Breast epithelium (tissue), 4 donors: ENCODE results near the gene MED31. TPM values are rescaled to one million over a fixed set of nuclear protein-coding genes. Genes with fewer than 3 reads are reported as not detected.

Source experiments
- DNase-seq, 2 donors: peaks; one replicate each; pipeline ENCODE4 v3.0.0-alpha.2; 2019; ENCODE audit warnings: low spot score in 2 of 2
- H3K27ac ChIP-seq, 2 donors: fragments of 200-600 bp; sonication (generic) in 1 of 2; one replicate each; pipeline ENCODE4 v1.5.1; 2016 to 2019; ENCODE audit warnings: mild to moderate bottlenecking in 1 of 2
- H3K27me3 ChIP-seq, 2 donors: fragments of 200-600 bp; sonication (generic) in 1 of 2; one replicate each; pipeline versions ENCODE4 v1.5.1 to v1.6.0; 2017 to 2019; ENCODE audit warnings: control low read depth in 1 of 2, mild to moderate bottlenecking in 1 of 2
- H3K36me3 ChIP-seq: fragments of 200-600 bp; one replicate; pipeline ENCODE4 v1.5.1; 2019
- H3K4me1 ChIP-seq, 2 donors: fragments of 200-600 bp; sonication (generic); one replicate each; pipeline ENCODE4 v1.5.1; 2016 to 2019; ENCODE audit warnings: control low read depth in 1 of 2
- H3K4me3 ChIP-seq, 3 donors: fragments of 200-600 bp; sonication (generic); 1 replicate in 2 of 3; 2 replicates in 1 of 3; pipeline ENCODE4 v1.5.1; 2016 to 2019; ENCODE audit warnings: mild to moderate bottlenecking in 3 of 3, moderate library complexity in 2 of 3
- H3K9me3 ChIP-seq, 2 donors: fragments of 200-600 bp; sonication (generic) in 1 of 2; one replicate each; pipeline ENCODE4 v1.5.1; 2016 to 2019; ENCODE audit warnings: control low read depth in 1 of 2
- POLR2A ChIP-seq: fragments of 450-650 bp; IDR thresholded peaks from one replicate; pipeline ENCODE4 v1.6.1; 2016; ENCODE audit warnings: antibody characterized with exemption, mild to moderate bottlenecking, moderate library complexity
- POLR2AphosphoS5 ChIP-seq, 3 donors: sonication (generic); formaldehyde crosslinking; IDR thresholded peaks; one replicate each; pipeline ENCODE4 v1.6.1; 2017; ENCODE audit warnings: antibody characterized with exemption in 3 of 3
- intact Hi-C: fragments of 100-400 bp; cut with DNase I; formaldehyde crosslinking; loops from one replicate; pipeline ENCODE4 v1.15.1; 2023; ENCODE audit warnings: low total_unique reads
- total RNA-seq, 3 donors: library from RNA; depleted of rRNA; stranded (reverse); fragments of >200 nt; gene quantifications; one replicate each; pipeline ENCODE4 v1.1.0, GENCODE V29; 2016
- TF ChIP-seq, protein P1 (sequence below), 3 donors: fragments of 450-650 bp; IDR thresholded peaks; one replicate each; pipeline ENCODE4 v1.5.1; 2016 to 2017; ENCODE audit warnings: antibody characterized with exemption in 3 of 3, mild to moderate bottlenecking in 3 of 3, moderate library complexity in 3 of 3

MED31 gene
- total RNA-seq, 3 donors from 2014 or later = 5.4 to 13.4 (median 12.9) TPM

DNA sequence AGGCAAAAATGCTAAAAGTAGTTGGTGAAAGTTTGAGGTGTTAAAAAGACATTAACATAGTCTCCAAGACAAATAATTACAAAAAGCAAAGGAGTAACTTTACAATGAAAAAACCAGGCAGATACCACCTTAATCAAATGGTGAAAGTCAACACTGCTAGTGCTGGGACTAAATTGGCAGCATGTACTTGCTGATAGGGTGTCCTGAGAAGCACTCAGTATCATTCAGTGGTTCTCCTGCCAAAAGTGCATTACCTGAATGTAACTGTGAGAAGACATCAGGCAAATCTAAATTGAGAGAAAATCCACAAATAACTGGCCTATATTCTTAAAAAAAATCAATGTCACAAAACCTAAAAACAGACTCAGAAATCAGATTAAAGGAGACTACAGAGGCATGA, 18.9 kb downstream of the MED31 start:
- no peak for DNase-seq
- intact Hi-C loops = no loop called here
- TF ChIP-seq POLR2A (no peak), POLR2AphosphoS5 (IDR thresholded peaks at IDR 0.05) (no peak)
- TF ChIP-seq, protein P1, sequence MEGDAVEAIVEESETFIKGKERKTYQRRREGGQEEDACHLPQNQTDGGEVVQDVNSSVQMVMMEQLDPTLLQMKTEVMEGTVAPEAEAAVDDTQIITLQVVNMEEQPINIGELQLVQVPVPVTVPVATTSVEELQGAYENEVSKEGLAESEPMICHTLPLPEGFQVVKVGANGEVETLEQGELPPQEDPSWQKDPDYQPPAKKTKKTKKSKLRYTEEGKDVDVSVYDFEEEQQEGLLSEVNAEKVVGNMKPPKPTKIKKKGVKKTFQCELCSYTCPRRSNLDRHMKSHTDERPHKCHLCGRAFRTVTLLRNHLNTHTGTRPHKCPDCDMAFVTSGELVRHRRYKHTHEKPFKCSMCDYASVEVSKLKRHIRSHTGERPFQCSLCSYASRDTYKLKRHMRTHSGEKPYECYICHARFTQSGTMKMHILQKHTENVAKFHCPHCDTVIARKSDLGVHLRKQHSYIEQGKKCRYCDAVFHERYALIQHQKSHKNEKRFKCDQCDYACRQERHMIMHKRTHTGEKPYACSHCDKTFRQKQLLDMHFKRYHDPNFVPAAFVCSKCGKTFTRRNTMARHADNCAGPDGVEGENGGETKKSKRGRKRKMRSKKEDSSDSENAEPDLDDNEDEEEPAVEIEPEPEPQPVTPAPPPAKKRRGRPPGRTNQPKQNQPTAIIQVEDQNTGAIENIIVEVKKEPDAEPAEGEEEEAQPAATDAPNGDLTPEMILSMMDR (IDR thresholded peaks at IDR 0.05) = no peak
- Histone ChIP-seq H3K4me1 (no peaks in the 10 kb centered on the region), H3K36me3 (no peaks in the 10 kb centered on the region), H3K27me3 (no peaks in the 10 kb centered on the region), H3K9me3 (no peaks in the 10 kb centered on the region), H3K27ac (no peak overlapping the region), H3K4me3 (no peak overlapping the region)

DNA sequence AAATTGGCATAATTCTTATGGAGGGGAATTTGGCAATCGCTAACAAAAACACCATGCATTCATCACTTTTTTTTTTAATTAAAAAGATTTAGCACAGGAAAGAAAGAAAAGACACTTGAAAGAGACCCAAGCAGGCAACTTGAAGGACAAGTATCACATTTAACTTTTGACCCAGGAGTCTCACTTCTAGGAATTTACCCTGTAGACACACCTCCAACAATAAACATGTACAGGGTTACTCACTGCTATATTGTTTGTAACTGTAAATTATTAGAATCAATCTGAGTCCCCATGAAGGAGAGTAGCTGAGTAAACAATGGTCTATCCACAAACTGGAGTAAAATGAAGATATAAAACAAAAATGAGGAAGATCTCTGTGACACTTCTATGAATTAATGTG, 21.0 kb downstream of the MED31 start:
- Histone ChIP-seq H3K4me3 (no peak overlapping the region), H3K4me1 (no peaks in the 10 kb centered on the region), H3K27ac (no peak overlapping the region), H3K36me3 (no peaks in the 10 kb centered on the region), H3K9me3 (no peaks in the 10 kb centered on the region), H3K27me3 (no peaks in the 10 kb centered on the region)
- TF ChIP-seq POLR2AphosphoS5 (IDR thresholded peaks at IDR 0.05) = no peak
- TF ChIP-seq, protein P1 (IDR thresholded peaks at IDR 0.05) = no peak
- TF ChIP-seq POLR2A = no peak
- DNase-seq = no peak
- intact Hi-C loops = no loop called here

DNA sequence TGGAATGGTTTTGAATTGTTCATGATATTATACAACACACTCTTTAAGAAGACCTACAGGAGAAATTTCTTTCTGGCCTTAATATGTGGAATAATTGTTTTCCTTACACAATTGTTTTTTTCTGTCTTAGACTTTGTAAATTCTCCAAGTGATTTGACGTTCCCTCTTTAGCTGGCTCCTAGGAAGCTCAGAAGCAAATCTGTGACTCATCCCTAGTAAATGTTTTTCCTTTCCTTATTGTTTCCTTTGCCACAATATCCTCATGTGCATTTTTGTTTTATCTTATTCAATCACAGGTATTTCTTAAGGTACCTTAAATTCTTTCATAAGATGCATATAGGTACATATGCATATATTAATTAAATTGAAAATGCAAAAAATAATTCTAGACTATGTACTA, 24.4 kb downstream of the MED31 start:
- no peaks in the 10 kb centered on the region for H3K36me3 ChIP-seq

DNA sequence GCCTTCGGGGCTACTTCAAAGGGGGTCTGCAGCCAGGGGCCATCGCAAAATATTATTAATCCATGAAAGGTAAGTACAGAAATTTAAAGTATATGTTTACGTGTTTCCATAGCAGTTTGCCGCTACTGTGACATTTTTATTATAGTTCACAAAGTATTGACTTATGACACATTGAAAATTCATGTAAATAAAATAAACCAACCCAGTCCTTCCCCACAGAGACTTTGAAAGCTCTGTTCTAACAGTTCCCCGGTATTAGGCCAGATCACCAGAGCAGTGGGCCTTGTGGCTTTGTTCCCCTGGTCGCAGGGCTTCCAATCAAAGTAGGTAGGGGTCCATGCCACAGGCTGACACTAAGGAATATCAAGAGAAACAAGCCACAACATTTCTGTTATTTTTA, 24.8 kb downstream of the MED31 start:
- H3K9me3 ChIP-seq = no peaks in the 10 kb centered on the region

More for the DNA sequence above, 24.4 kb downstream of the MED31 start:
- TF ChIP-seq POLR2A = no peak
- TF ChIP-seq, protein P1 (IDR thresholded peaks at IDR 0.05) = no peak
- TF ChIP-seq POLR2AphosphoS5 (IDR thresholded peaks at IDR 0.05) = no peak
- no peaks in the 10 kb centered on the region for H3K9me3 ChIP-seq
- no peaks in the 10 kb centered on the region for H3K27me3 ChIP-seq
- H3K27ac ChIP-seq = no peak overlapping the region
- intact Hi-C loops = no loop called here
- no peak overlapping the region for H3K4me3 ChIP-seq
- DNase-seq = no peak
- H3K4me1 ChIP-seq = no peaks in the 10 kb centered on the region

DNA sequence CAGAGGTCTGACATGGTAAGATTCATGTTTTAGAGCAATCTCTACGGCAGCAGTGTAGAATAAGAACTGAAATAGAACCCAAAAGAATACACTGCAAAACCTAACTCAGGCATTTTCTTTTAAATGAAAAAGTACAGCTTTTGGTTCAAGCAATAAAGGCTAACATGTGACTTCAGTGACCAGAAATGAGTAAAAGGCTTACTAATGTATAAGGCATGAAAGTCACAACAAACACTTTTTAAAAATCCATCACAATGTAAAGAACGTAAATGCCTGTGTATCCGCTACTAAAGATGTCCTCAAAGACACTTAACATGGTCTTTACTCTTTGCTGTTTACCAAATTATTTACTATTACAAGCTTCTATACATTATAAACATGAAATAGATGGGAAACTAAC, 27.5 kb downstream of the MED31 start:
- Histone ChIP-seq H3K27me3 (no peaks in the 10 kb centered on the region), H3K4me1 (no peaks in the 10 kb centered on the region), H3K9me3 (no peaks in the 10 kb centered on the region), H3K27ac (no peak overlapping the region), H3K4me3 (no peak overlapping the region), H3K36me3 (peaks cover 7% of the 10 kb centered on the region)
- DNase-seq = no peak
- TF ChIP-seq POLR2A (no peak), POLR2AphosphoS5 (IDR thresholded peaks at IDR 0.05) (no peak)
- TF ChIP-seq, protein P1 (IDR thresholded peaks at IDR 0.05) = no peak
- intact Hi-C loops = loop anchor here (2.0 to 5.0 kb wide), 2 partner anchors 43 to 773 kb away; no protein-coding TSS in a partner anchor

More for the DNA sequence above, 24.8 kb downstream of the MED31 start:
- no peak overlapping the region for H3K4me3 ChIP-seq
- intact Hi-C loops = no loop called here
- H3K27ac ChIP-seq = no peak overlapping the region
- H3K36me3 ChIP-seq = no peaks in the 10 kb centered on the region
- H3K4me1 ChIP-seq = no peaks in the 10 kb centered on the region
- no peak for DNase-seq
- no peaks in the 10 kb centered on the region for H3K27me3 ChIP-seq
- TF ChIP-seq POLR2A (no peak), POLR2AphosphoS5 (IDR thresholded peaks at IDR 0.05) (no peak)
- TF ChIP-seq, protein P1 (IDR thresholded peaks at IDR 0.05) = no peak
